KG1 (cell line): ENCODE results near the gene ADAM33.

Source experiments
- DNase-seq: peaks from one replicate; lab custom pipeline; 2025; lab: John Stamatoyannopoulos, UW

Gene ADAM33

DNA sequence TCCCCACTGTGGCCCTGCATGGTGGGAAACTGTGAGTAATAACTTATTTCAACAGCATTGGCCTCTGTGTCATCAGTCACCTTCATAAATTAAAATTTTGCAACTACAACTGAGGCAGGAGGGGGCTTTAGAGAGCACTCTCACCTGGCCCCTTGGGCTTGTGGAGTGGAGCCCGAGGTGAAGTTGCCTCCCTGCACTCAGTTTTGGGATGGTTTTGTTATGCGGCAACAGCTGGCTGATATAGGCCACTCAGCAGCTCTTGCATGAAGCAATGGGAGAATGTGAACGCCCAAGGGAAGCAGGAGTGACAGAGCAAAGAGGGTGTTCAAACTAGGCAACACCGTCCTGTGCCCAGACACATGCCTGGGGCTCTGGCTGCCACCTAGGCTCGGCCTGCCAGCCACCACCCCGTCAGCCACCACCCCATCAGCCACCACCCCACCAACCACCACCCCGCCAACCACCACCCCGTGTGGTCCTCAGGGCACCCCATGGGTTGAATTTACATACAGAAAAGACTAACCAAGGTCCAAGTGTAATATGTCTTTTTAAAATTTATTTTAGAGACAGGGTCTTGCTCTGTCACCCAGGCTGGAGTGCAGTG lies 14.3 kb downstream of the ADAM33 start:
- no peak for DNase-seq

DNA sequence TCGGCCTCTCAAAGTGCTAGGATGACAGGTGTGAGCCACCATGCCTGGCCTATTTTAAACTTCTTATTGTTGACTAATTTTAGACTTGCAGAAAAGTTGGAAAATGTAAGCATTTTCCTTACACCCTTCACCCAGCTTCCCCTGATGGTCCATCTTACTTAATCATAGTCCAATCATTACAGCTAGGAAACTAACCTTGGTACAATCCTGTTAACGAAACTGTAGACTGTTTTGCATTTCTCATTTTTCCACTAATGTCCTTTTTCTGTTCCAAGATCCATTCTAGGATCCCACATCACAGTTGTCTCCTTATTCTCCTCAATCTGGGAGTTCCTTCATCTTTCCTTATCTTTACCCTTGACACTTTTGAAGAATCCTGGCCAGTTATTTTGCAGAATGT lies 18.0 kb downstream of the ADAM33 start:
- no peak for DNase-seq

DNA sequence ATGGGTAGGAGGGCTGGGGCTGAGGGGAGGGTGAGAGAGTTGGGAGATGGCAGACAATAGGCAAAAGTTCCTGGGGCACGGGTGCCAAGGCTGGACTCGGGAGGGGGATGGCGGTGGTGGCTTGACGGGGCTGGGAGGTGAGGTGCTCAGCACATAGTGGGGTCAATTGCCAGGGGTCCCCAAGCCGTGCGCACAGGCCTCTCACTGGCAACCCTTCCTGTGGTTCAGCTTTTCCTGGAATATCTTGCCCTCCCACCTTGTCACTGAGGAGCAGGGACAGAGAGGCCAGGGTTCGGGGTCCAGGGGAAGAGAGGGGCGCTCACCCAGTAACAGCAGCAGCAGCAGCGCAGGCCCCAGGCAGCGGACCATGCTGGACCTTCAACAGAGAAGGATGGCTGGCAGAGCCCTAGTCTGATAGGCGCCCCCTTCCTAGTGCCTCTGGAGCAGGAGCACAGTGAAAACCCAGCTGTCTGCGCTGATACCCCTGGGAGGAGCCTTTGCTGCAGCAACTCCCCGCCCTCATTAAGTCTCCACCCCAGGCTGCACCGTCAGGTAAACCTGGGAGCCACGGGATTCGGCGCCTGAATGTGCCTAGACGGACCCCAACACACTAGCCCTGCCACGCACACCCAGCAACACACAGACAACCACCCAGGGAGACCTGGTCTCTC lies 18.6 kb downstream of the ADAM33 start, which contains the start of gene GFRA4:
GFRA4 (minus strand) TSS at position 369 of the 671 bp plus-strand sequence; CDS start at position 369, 0 bp downstream.
- no peak for DNase-seq

DNA sequence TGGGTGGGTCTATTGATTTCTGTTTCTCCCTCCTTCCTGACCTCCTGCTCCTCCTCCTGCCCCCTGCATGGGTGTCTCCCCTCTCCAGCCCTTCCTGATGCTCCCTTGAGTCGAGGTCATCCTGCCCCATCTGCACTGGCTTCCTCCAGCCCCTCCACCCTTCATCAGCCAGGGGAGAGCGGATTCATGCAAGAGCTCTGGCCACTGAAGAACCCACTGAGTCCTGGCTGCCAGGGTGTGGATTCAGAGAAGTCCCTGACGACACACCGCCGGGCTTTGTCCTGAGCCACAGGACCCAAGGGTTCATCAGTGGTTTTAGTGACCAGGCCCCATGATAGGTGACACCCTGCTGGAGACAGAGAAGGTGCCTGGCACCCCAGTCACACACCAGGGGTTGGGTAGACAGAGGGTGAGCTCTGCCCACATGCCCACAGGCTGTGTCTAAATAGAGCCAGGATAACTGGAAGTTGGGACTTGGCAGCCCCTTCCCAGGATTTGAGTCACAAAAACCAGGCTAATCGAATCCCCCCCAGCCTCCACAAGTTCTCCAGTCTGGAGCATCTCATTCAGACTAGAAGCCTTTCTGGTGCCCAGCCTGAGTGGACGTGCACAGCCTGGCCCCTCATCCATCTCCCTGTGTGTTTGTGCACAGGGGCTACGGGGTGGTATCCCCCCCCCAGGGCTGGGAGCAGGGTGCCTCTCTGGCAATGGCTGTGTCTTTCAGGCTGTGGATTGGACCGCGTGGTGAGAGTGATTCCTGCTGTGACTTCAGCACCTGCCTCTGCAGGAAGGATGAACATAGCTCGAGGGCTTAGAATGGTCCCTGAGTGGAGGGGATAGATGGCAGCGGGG lies 19.8 kb downstream of the ADAM33 start:
- DNase-seq: no peak

DNA sequence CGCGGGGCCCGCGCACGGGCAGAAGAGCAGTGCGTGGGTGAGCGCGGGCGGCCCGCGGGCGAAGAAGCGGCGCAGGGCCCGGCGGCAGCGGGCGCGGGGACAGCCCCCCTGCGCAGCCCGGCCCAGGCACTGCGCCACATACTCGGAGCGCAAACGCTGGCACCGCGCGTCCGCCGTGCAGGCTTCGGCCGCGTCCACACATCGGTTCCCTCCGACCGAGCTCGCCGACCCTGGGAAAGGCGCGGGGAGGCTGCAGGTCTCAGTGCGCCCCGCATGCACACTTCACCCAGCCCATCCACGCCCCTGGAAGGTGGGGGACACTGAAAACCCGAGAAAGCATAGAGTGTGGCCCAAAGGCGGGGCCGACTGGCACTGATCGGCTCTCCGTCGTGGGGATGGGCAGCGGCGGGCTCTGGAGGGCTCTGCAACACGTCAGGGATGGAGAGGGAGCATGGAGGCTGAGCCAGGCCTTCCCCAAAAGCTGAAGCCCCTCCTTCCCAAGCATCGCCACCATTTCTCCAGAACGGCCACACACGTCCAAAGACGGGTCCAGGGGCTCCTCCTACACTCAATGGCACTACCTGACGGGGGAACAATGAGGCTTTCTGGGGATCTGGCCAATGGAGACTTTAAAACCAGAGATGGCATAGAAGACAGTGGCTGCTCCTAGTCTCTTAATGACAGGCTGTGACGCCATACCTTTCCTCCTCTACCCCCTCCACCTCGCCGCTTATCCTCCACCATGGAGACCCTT lies 20.6 kb downstream of the ADAM33 start:
- DNase-seq: no peak

DNA sequence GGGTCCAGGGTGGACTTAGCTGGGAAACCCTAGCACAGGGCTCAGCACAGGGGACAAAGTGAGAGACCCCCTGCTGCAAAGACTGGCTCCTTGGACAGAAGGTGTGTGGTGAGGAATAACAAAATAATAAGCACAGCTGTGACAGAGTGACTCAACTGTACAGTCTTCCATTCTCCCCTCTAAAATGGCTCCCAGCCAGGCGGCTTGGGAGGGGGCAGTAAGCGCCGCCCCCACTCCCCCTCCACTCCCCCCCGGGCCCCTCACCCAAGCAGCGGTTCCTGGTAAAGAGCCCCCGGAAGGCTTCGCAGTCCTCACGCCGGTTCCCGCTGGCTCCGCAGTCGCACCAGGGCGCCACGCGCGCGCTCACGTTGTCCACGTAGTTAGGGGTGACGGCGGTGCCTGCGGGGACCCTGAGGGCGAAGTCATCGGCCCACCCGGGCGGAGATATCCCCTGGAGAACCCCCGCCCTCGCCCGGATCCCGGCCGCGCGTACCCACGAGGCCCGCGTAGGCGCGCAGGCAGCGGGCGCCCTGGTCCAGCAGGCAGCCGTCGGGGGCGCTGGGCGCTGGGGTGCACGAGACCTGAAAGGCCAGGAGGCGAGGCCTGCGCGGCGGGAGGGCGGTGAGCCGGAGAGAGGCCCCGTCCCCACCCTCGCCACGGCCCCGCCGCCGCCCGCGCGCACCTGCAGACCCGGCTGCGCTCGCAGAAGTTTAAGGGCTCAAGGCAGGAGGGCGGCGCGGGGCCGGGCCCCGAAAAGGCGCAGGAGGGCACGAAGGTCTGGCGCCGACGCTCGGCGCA lies 21.3 kb downstream of the ADAM33 start:
- DNase-seq: no peak

DNA sequence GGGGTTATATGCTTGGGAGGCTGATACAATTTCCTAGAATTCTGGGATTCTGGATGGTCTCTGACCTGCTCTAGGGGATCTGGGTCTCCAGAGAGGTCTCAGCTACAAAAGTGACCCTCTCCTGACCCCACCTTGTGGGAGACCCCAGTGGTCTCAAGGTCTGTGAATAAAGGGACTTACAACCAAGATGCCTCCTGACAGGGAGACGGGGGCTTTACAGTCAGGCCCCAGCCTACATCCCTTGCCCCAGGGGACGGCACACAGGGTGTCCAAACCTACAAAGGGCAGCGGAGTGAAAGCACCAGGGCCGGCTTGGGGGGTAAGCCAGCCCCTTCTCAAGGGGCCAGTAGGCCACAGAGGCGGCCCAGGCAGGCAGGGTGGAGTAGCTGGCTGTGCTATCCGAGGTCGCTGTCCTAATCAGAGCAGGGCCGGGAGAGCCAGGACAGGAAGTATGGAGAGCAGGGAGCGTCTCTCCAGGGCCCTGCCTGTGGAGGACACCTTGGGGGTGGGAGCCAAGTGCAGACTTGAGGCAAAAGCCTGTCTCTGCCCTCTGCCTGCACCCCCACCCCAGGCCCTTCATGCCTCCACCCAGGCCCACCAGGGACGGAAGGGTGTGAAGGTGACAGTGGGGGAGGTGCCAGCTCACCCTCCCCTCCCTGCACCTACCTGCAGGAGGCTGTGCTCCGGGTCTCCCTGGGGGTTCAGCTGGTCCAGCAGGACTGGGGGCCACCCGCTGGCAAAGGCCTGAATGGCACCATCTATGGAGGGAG lies 22.1 kb downstream of the ADAM33 start:
- DNase-seq: no peak

DNA sequence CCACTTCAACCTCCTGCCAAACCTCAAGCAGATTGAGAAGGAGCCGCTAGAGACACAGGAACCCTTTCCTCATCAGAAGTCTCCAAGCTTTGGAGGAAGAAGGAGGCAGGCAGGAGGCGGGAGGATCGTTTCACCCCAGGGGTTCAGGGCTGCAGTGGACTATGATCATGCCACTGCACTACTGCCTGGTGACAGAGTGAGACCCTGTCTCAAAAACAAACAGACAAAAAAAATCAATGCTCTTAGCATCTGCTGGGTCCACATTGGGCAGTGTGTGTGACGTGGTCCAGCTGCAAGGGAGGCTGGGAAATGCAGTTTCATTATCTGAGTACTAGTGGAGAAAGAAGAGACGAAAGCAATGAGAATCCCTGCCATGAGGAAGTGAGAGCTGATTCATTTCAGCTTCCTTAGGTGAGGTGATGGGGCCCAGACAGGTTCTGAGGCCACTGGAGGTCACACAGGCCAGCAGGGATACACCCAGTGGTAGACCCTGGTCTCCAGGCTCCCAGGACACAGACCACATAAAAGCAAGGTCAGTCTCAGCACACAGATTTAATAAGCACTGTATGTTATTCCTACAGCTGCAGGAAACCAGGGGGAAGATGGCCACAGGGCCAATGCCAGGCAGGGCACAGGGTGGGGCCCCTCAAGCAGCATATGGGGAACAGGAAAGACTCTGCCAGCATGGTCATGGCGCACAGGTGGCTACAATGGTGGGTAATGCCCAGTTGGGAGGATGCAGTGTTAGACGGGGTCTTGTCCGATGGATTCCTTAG lies 22.9 kb downstream of the ADAM33 start:
- no peak for DNase-seq

DNA sequence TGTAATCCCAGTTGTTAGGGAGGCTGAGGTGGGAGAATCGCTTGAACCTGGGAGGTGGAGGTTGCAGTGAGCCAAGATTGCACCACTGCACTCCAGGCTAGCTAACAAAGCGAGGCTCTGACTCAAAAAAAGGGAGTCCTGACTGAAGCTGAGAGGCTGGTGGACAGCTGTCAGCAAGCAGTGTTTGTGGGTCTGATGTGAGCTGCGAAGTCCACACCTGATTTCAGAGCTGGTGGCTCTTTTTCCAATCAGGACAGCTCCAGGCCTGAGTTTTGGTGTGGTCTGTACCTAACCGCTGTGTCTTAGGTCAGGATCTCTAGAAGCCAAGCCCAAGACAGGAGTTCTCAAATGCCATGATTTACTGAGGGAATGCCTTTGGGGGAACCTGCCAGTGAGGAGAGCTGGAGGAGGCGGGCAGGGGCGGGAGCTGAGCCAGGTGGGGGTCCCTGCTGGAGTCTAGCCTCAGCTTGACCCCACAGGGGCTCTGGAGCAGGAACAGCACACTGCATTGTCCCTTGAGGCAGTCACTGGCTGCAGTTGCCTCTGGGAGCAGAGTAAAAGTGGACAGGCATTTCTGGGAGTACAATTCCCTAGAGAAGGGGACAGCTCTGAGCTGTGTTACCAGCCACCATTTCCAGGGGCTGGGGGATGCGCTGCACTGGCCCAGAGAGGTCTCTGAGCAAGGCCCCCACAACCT lies 23.6 kb downstream of the ADAM33 start:
- no peak for DNase-seq

DNA sequence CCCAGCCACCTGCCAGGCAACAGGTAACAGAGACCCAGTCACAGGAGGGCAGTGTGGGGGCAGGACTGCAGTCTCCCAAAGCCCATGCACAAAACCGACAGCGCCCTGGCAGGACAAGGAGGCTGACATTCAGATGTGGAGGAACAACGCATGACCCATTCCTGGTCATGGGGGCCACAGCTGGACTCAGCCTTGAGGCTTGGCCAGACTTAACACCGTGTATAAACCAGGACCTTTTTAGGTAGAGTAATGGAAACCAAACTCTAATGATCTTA lies 26.7 kb downstream of the ADAM33 start:
- no peak for DNase-seq

DNA sequence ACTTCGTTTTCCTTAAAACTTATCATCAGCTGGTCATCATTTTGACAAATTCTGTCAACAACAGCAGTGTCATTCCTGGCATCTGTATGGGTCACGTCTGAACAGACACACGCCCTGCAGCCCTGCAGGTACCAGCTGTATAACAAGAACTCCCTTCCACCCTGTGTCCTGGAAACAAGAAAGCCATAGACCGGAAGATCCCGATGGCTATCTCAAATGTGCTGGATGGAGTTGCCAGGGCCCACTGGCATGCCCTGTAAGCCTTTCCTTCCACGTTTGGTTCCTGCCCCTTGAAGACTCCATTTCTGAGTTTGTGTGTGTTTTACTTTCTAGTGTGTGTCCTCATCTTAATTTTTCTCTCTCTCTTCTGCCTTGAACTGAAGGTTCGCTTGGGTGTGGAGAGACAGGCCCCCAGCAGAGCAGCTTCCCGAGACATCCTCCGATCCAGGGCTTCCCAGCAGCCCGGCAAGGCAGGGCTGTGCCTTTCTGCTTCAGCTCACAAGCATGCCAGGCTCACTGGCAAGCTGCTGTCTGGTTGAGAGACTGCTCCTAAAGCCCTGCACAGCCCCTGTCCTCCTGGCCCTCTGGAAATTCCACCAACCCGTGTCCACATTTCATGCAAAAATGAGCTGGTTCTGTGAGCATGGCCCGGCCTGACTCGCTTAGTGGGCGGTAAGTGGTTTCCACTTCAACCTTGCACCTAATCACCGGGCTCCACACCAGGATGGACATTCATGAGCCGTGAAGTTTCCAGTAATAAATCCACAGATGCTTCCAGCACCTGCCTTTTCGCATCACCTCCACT lies 27.3 kb downstream of the ADAM33 start:
- DNase-seq: no peak

DNA sequence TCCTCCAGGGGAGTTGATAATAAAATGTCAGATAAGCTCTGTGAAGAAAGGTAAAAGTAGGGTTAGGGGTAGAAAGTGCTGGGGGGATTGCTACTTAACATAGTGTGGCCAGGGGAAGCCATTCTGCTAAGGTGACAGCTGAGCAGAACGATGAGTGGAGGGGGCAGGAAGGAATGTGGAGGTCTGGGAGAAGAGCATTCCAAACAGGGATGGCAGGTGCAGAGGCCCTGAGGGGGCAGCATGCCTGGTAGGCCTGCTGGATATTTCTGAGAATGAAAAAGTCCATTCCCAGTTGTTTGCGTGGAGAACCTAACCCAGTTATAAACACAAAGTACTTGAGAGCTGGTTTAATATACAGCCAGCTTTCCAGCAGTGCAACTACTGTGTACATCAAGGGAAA lies 27.9 kb downstream of the ADAM33 start:
- DNase-seq: no peak

DNA sequence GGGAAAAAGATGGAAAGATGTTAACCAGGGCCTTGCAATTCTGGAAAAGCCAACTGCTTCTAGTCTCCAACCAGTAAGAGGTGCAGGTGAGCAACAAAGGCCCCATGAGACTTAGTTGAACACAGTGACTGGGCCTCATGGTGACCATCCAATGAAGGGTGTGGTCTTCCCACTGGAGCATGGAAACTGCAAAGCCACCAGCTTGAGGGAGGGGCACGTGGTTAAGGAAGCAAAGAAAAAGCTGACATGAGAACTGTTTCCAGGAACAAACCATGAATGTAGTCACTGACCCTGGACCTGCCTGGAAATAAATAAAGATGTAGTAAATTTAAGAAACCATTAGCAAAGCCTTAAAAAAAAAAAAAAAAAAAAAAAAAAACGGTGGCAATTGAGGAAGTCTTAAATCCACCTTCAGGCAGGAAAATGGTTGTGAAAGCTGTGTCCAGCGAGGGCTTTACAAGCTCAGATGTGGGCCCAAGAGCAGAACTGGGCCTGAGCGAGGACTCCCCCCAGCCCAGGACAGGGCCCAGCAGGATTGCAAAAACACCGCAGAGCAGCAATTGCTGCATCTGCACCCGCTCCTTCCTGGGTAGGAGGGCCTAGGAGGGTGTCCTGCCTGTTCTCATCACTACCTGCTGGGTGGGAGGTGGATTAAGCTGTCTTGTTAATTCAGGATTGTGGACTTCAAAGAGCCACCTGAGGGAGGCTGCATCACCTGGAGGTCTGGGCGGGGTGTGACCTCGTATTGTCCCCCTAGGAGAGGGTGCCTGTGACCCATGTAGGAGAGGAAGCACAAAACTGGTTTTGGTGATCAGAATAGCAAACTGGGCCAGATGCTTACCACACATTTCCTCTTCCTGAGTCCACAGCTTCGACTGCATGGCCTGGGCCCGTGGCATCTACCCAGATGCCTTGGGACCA lies 28.9 kb downstream of the ADAM33 start:
- no peak for DNase-seq

DNA sequence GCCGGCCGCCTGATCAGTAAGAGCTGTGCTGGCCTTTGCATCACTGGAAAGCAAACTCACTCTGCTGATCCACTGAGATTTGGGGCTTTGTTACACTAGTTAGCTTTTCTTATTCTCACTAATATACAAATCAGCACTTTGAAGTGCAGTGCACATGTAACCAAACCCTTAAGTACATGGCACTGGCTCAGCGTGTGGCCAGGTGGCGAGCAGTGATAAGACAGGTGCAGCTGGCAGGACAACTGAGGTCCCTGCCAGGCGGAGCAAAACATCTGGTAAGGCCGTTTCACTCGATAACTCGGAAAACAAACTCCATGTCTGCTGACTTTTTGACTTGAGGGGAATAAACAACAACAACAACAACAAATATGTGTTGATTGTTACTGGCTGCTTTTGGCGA lies 29.6 kb downstream of the ADAM33 start:
- no peak for DNase-seq

DNA sequence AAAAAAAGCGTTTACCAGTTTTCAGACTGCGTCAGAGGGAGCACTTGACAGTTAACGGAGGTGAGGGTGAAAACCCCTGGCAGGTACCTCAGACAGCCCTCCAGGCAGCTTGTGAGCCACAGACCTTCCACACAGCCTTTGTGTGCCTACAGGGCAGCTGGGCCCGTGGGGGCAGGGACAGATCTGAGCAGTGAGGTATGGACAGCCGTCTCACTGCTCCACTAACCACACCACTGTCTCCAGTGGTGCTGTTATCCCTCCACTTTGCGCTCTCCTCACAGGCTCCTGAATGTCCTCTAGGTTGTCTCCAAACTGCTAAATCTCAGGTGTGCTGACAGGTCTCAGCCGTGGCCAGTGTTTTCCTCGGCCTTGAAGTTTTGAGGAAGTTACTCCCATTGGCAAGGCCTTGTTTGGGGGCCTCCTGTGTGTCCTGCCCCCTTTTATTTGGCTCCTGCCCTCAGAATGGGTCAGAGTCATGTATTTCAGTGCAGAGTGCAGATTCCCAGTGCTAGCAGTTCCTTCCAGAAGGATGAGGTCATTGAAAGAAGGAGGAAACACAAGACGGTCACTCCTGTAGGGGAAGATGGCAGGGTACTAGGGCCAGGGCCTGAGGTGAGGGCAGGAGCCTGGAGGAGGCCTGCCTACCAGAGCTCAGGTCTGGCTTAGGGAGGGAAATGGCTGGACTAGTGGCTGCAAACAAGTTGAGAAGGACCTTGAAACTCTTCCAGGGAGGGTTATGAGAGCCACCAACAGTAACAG lies 30.4 kb downstream of the ADAM33 start:
- DNase-seq: no peak

DNA sequence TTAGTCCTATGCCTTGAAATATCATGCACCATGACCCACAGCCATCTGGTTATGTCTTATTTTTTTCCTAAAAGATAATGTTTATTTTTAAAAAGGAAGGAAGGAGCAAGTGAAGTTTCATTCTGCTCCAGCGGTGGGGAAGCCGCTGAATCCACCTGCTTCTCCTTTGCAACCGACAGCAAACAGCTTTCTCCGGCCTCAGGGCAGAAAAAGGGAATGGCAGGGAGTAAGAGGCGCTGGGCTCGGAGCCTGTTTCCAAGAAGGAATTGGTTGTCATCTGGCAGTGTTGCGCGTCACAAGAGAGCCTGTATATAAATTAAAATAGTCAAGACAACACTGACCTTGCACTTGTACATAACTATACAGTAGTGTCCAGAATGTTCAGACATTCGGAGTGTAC lies 32.9 kb downstream of the ADAM33 start:
- no peak for DNase-seq

DNA sequence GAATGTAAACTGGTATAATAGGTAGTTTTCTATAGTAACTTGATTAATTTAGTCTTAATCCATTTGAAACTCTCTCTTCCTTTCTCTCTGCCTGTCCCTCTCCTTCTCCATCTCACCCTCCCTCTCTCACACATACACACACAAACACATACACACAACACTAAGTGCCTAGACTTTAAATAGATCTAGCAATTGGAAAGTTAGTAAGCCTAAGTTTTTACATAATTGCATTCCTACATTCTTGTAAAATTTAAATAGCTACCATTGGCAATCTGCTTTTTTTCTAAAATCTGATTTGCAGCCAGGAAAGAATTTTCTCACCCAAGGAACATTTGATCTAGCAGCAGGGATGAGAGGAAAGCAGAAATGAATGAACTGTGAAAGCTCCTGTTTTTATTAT lies 34.3 kb downstream of the ADAM33 start:
- no peak for DNase-seq
